Stimulated activated naive CD8-positive, alpha-beta T cell treated with anti-CD3 and anti-CD28 coated beads, Interleukin-15, Interleukin-2, amounts not matched to agents 100 ng/mL and 50 ng/mL, for 24 hours (primary cell): ENCODE results near the gene WRAP73.

Experiments
- H3K27ac Mint-ChIP-seq: one replicate; pipeline ENCODE4 v1.8.0; 2021; ENCODE audit warnings: mild to moderate bottlenecking, mixed read lengths
- H3K27me3 Mint-ChIP-seq: one replicate; pipeline ENCODE4 v1.8.0; 2021; ENCODE audit warnings: mixed read lengths
- H3K36me3 Mint-ChIP-seq: one replicate; pipeline ENCODE4 v1.8.0; 2021; ENCODE audit warnings: low read depth, mixed read lengths
- H3K4me1 Mint-ChIP-seq: one replicate; pipeline ENCODE4 v1.8.0; 2021; ENCODE audit warnings: low read depth, mixed read lengths
- H3K4me3 Mint-ChIP-seq: one replicate; pipeline ENCODE4 v1.8.0; 2021; ENCODE audit warnings: mild to moderate bottlenecking, mixed read lengths
- H3K9me3 Mint-ChIP-seq: one replicate; pipeline ENCODE4 v1.8.0; 2021; ENCODE audit warnings: mixed read lengths

WRAP73 gene

DNA sequence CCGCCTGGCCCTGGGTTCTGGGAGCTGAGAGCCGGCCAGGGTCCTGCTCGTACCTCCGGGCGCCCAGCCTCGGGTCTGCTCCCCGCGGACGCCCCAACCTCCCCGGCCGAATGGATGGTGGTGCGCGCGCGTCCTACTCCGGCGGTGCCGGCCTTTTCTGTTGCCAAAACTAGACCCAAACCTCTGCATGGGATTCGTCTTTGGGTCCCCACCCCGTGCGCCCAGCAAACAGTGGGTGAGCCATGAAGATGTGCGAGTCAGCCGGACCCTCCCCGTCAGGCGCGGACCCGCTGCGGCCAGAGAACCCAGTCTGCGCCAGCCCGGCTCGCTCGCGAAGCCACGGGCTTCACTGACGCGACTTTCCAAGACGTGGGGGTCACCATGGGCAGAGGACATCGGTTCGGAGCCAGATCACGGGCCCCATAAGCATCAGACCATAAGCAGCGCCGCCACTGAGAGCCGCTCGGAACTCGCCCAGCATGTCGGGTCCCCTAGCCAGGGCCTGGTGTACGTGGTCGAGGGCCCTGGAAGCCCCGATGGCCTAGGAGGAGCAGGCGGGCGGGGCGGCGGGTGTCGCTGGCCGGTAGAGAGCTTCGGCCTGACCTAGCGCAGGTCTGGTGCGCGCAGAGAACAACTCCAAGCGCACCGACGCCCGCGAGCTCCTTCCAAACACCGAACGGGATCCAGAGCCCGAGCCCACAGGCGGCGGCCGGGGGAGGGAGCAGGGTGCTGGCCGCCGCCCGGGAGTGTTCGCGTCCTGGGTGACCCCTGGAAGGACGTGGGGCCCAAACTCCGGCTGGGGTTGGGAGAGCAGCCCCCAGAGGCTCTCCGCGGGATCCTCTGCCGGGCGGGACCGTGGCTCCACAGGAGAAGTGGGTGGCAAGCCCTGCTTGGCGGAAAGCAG lies 1.4 kb upstream of the WRAP73 start:
- H3K4me1 Mint-ChIP-seq: peaks cover 27% of the 10 kb centered on the region
- H3K27me3 Mint-ChIP-seq: peaks cover 32% of the 10 kb centered on the region
- H3K9me3 Mint-ChIP-seq: no peaks in the 10 kb centered on the region
- peaks cover 5% of the 10 kb centered on the region for H3K36me3 Mint-ChIP-seq
- peak overlapping the region; percentile 39 for H3K4me3 Mint-ChIP-seq
- H3K27ac Mint-ChIP-seq: no peak overlapping the region

DNA sequence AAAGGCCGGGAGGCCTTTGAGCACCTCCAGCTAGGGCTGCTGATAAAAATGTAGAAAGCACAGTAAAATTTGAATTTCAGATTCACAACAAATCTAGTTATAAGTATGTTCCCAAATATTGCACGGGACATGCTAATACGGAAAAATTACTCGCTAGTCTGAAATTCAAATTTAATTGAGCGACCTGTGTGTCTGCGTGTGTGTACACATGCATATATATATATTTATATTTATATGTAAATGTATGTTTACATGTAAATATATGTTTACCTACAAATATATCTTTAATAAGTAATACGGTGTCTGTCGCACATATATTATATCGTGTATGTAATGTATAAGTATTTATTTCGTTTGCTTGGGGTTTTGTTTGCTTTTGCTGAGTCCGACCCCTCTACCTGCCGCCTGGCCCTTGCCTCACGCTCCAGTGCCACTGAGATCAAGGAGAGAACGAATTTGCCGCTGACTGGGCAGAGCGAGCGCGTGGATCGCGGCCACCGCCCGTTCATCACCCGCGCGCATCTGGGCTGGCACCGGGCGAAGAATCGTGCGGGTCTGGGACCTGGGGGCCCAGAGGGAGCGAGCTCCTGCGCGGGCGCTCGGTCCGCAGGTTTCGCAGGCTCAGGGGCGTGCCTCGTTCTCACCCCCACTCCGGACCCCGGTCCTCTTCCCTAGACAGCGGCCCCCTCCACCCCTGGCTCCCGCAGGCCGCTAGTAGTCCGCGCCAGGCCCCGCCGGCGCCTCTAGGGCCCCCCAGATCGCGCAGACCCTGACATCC lies 534 bp upstream of the WRAP73 start:
- Mint-ChIP-seq H3K27me3 (peaks cover 25% of the 10 kb centered on the region), H3K27ac (no peak overlapping the region), H3K9me3 (no peaks in the 10 kb centered on the region), H3K36me3 (peaks cover 12% of the 10 kb centered on the region), H3K4me1 (peaks cover 24% of the 10 kb centered on the region), H3K4me3 (peak overlapping the region; percentile 84)

DNA sequence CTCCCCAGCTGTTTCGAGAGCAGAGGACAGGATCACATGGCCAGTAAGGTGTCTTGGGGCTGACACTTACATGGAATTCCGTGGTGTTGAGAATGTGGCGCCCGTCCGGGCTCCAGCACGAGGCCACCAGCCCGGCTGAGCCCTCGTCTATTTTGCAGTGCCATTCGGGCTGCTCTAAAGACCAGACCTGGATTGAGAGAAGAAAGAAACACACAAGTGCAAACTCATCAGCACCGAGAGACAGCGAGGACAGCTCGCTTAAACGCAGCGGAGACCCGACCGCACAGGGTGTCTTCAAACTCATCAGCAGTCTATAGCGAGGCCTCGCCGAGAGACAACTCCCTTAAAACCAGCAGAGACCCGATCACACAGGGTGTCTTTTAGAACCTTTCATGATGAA lies 3.3 kb downstream of the WRAP73 start:
- no peaks in the 10 kb centered on the region for H3K9me3 Mint-ChIP-seq
- H3K27ac Mint-ChIP-seq: no peak overlapping the region
- peaks cover 24% of the 10 kb centered on the region for H3K4me1 Mint-ChIP-seq
- peaks cover 6% of the 10 kb centered on the region for H3K27me3 Mint-ChIP-seq
- H3K36me3 Mint-ChIP-seq: peaks cover 35% of the 10 kb centered on the region
- H3K4me3 Mint-ChIP-seq: no peak overlapping the region

DNA sequence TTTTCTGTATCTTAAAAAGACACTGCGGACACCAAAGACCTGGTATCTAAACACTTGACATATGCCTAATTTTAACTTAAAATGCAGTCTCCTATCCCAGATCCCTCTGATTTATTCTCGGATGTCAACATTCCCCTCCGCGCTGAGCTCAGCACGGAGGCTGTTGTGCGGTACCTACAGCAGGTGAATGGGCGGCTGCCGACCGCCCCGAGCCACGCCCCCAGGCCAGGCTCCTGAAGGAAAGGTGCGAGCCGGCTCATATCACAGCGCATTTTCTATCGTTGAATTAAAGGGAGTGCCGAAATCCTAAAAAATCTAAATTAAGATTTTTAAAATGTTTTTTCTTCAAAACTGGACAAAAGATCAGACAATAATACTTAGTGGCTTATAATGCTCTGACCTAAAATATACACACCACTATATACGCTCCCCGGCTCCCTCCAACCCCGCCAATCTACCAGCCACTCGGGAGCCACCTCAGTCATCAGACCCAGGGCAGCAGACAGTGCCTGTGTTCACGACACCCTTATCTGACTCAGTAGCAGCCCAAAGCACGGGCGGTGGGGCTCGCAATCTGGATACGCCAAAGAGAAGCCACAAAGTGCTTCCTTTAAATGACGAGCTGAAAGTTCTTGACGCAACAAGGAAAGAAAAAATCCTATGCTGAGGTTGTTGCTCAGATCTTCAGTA lies 4.1 kb downstream of the WRAP73 start:
- Mint-ChIP-seq H3K9me3 (no peaks in the 10 kb centered on the region), H3K4me1 (peaks cover 19% of the 10 kb centered on the region), H3K4me3 (no peak overlapping the region), H3K36me3 (peaks cover 36% of the 10 kb centered on the region), H3K27ac (no peak overlapping the region), H3K27me3 (no peaks in the 10 kb centered on the region)

DNA sequence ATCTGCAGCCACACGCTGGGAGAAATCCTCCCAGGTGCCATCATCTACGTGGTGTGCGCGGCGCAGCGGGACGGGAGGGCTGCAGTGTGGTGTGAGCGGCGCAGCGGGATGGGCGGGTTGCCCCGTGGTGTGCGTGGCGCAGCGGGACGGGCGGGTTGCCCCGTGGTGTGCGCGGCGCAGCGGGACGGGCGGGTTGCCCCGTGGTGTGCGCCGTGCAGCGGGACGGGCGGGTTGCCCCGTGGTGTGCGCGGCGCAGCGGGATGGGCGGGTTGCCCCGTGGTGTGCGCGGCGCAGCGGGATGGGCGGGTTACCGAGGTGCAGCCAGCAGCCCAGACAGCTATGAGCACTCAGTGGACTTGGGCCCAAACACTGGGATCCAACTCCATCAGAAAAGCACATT lies 4.7 kb downstream of the WRAP73 start:
- Mint-ChIP-seq H3K27me3 (no peaks in the 10 kb centered on the region), H3K4me1 (peaks cover 16% of the 10 kb centered on the region), H3K9me3 (no peaks in the 10 kb centered on the region), H3K27ac (no peak overlapping the region), H3K4me3 (no peak overlapping the region), H3K36me3 (peaks cover 36% of the 10 kb centered on the region)

DNA sequence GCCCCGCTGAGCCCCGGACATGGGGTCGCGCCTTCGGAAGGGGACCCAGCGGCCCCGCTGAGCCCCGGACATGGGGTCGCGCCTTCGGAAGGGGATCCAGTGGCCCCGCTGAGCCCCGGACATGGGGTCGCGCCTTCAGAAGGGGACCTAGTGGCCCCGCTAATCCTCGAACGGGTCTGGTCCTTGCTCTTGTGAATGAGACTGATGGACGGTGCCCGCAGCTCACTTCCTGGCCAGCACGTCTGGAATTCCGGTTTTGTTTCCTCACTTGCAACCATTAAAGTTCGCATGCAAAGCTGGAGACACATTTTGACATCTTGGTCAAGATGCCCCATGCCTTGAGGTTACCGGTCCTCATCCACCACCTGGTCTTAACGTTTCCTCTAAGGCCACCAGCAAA lies 5.6 kb downstream of the WRAP73 start:
- no peaks in the 10 kb centered on the region for H3K27me3 Mint-ChIP-seq
- peaks cover 13% of the 10 kb centered on the region for H3K4me1 Mint-ChIP-seq
- H3K27ac Mint-ChIP-seq: no peak overlapping the region
- peaks cover 36% of the 10 kb centered on the region for H3K36me3 Mint-ChIP-seq
- H3K4me3 Mint-ChIP-seq: no peak overlapping the region
- no peaks in the 10 kb centered on the region for H3K9me3 Mint-ChIP-seq

DNA sequence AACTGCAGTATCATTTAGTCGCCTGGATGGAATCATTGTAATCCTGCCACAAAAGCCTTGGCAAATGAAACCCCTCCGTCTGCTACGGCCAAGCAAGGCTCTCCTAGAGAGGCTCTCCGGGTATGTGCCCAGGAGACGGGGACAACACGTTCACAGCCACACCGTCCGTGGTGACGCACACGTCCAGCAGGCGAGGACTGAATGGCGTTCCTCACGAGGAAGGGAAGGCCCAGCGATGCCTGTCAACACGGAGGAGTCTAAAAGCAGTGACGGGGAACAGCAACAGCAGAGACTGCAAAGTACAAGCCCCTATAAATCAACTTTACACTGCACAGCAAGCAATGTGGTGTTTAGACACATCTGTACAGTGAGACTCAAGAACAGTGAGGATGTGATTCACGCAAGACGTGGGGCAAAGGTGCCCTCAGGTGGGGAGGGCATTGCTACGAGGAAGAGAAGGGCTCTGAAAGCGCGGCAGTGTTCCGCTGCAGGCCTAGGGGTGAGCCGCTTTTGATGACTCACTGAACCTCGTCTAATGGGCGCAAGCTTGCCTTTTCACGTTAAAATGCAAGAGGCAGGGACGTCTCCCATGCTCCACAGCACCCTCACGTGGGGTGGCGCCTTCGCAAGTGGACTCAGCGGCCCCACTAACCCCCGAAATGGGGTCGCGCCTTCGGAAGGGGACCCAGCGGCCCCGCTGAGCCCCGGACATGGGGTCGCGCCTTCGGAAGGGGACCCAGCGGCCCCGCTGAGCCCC lies 6.8 kb downstream of the WRAP73 start:
- Mint-ChIP-seq H3K4me3 (no peak overlapping the region), H3K4me1 (peaks cover 1% of the 10 kb centered on the region), H3K9me3 (no peaks in the 10 kb centered on the region), H3K36me3 (peaks cover 41% of the 10 kb centered on the region), H3K27me3 (no peaks in the 10 kb centered on the region), H3K27ac (no peak overlapping the region)

DNA sequence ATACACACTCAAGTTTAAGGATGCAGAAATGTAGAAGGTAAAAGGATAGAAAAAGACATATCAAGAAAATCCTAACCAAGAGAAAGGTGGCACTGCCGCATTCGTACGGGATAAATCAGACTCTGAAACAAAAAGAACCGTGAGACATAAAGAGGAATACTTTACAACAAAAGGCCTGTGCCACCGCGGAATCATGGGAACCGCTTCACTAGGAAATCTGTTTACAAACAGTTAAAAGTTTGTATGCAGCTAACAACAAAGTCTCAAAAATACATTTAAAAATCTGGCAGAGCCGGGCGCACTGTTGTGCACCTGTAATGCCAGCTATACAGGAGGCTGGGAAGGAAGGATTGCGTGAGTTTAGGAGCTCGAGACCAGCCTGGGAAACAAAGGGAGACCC lies 8.1 kb downstream of the WRAP73 start:
- Mint-ChIP-seq H3K36me3 (peaks cover 45% of the 10 kb centered on the region), H3K27ac (no peak overlapping the region), H3K9me3 (no peaks in the 10 kb centered on the region)

DNA sequence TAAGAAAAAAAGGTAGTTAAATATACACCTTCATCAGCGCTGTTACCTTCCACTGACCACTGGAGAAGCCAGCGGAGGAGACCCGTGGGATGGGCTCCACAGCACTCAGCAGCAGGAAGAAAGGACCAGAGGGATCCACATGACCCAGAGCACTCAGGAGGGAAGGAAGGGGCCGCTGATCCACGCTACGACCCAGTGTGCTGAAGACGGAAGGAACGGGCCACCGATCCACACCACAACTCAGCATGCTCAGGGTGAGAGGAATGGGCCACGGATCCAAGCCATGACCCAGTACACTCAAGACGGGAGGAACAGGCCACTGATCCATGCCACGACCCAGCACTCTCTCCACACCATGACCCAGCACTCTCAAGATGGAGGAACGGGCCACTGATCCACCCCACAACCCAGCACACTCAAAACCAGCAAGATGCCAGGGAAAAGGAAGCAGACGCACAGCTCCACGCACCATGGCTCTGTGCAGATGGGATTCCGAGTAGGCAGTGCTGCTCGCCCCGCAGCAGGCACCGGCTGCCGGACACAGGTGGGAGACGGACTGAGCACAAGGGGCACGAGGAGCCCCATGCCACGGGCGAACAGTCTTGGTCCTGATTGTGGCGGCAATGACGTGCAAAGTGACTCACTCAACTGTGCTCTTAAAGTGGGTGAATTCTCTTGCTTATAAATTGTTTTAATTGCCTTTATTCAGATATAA lies 8.7 kb downstream of the WRAP73 start:
- peaks cover 51% of the 10 kb centered on the region for H3K36me3 Mint-ChIP-seq

More for the DNA sequence above, 8.1 kb downstream of the WRAP73 start:
- no peaks in the 10 kb centered on the region for H3K27me3 Mint-ChIP-seq
- no peaks in the 10 kb centered on the region for H3K4me1 Mint-ChIP-seq
- H3K4me3 Mint-ChIP-seq: no peak overlapping the region

DNA sequence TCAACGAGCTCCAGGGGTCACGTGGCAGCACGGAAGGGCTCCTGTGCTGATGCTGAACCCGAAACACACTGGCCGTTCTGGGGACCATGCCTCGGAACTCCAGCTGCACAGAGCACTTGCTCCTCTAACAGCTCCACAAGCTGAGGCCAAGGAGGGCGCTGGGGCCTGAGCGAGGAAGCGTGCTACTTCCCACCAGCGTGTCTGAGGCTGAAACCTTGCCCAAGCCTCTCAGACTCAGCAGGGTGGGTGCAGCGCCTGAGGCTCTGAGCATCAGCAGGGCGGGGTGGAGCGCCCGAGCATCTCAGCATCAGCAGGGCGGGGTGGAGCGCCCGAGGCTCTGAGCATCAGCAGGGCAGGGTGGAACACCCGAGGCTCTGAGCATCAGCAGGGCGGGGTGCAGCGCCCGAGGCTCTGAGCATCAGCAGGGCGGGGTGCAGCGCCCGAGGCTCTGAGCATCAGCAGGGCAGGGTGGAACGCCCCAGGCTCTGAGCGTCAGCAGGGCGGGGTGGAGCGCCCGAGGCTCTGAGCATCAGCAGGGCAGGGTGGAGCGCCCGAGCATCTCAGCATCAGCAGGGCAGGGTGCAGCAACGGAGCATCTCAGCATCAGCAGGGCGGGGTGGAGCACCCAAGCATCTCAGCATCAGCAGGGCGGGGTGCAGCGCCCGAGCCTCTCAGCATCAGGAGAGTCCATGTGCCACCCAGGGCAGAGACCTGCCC lies 9.6 kb downstream of the WRAP73 start:
- Mint-ChIP-seq H3K9me3 (no peaks in the 10 kb centered on the region), H3K27me3 (no peaks in the 10 kb centered on the region), H3K36me3 (peaks cover 47% of the 10 kb centered on the region), H3K27ac (no peak overlapping the region), H3K4me1 (no peaks in the 10 kb centered on the region), H3K4me3 (no peak overlapping the region)

More for the DNA sequence above, 8.7 kb downstream of the WRAP73 start:
- Mint-ChIP-seq H3K27ac (no peak overlapping the region), H3K4me1 (no peaks in the 10 kb centered on the region), H3K4me3 (no peak overlapping the region), H3K9me3 (no peaks in the 10 kb centered on the region), H3K27me3 (no peaks in the 10 kb centered on the region)

DNA sequence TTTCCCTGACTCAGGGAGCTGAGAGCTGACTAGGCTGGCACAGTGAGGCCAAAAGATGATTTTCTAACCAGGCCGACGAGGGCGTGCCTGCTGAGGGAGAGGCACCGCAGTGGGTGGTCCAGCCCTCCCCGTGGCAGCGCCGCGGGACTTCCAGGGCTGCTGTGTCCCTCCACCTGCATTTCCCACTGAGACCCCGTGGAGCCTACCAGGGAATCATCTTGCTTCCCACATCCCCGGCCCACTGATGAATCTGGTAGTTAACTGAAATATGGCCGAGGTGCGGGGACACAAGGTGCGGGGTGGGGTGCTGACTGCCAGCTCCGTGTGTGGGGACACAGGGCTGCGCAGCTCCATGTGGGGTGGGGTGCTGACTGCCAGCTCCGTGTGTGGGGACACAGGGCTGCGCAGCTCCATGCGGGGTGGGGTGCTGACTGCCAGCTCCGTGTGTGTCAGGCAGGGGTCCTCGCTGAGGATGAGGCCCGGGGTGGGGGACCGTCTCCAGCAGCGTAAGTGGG lies 10.4 kb downstream of the WRAP73 start:
- H3K4me1 Mint-ChIP-seq: no peaks in the 10 kb centered on the region
- H3K36me3 Mint-ChIP-seq: peaks cover 48% of the 10 kb centered on the region
- no peak overlapping the region for H3K27ac Mint-ChIP-seq
- no peaks in the 10 kb centered on the region for H3K9me3 Mint-ChIP-seq
- H3K4me3 Mint-ChIP-seq: no peak overlapping the region
- no peaks in the 10 kb centered on the region for H3K27me3 Mint-ChIP-seq

DNA sequence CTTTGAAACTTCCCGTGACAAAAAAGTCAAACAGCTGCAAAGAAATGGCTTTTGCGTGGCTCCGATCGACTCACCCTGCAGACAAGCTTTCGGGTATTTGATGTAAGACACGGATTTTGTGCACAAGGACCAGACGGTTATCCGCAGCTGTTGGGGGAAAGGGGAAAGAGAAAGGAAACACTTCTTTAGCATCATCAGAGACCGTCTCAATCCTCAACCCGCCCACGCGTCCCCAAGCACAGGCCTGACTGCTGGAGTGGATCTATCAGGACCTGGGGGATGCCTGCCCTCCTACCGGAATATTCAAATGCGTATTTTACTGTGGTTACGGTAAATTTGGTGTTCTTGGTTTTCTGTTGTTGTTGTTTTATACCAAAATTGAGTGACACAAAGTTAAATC lies 11.2 kb downstream of the WRAP73 start:
- no peak overlapping the region for H3K4me3 Mint-ChIP-seq
- no peaks in the 10 kb centered on the region for H3K9me3 Mint-ChIP-seq
- H3K27ac Mint-ChIP-seq: no peak overlapping the region
- H3K4me1 Mint-ChIP-seq: no peaks in the 10 kb centered on the region
- H3K27me3 Mint-ChIP-seq: no peaks in the 10 kb centered on the region
- peaks cover 51% of the 10 kb centered on the region for H3K36me3 Mint-ChIP-seq

DNA sequence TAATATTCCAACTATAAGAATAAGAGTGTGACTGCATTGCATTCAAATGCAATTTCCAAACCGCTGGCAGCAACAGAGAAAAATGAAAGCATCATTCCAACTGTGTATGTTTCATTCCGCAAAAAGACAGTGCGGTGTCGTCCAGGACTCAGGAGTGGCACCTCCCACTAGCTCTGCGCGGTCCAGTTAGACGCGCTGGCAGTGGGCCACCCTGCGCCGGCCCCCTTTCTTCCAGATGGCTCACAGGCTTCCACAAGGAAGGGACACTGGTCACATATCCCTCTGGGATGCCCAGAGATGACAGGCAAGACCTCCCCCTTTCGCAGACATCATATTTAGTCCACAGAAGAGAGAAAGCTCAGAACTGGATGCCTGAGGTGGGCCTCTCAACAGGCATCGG lies 11.9 kb downstream of the WRAP73 start:
- no peaks in the 10 kb centered on the region for H3K4me1 Mint-ChIP-seq
- no peaks in the 10 kb centered on the region for H3K27me3 Mint-ChIP-seq
- no peak overlapping the region for H3K4me3 Mint-ChIP-seq
- peaks cover 49% of the 10 kb centered on the region for H3K36me3 Mint-ChIP-seq
- no peaks in the 10 kb centered on the region for H3K9me3 Mint-ChIP-seq
- H3K27ac Mint-ChIP-seq: no peak overlapping the region
